Measurements from ENCODE around the gene TK1. TPM values are rescaled to one million over a fixed set of nuclear protein-coding genes. Genes with fewer than 3 reads are reported as not detected.

TK1 gene
- total and polyA plus RNA-seq, 2 donors (not counting 1 experiment from before 2014, with no cell fraction given) = 2.2 to 3.8 TPM

DNA sequence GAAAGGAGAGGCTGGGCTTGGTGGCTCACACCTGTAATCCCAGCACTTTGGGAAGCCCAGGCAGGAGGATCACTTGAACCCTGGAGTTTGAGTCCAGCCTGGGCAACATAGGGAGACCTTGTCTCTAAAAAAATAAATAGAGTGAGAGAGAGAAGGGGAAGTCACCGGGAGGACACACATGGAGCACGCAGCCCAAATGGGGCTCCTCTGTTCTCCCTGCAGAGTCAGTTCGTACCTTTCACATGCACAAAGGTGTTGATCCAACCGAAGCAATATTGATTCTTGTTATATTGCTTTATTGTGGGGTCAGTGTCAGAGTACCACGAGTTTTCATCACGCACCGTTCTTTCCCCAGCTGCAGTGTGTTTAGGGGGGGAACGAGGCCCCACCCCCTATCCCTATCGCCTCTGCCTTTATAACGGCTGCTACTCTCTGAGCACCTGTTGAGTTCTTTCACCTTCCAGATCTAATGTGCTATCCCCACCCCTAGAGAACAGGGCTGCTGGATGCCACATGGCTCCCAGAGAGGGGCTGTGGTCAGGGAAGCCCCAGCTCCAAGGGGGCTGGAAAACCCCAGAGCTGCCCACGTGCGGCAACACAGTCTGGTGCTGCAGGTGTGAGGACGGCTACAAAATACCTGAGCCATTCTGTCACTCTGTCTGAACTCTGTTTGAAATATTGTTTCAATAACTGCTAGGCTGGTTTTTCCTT lies 43.6 kb upstream of the TK1 start:
- H3K9ac ChIP-seq (ENCODE audit: low read length) = no peak overlapping the region
- CTCF ChIA-PET = no interaction called here
- peaks cover 0 to 65% (median 25%) of the 10 kb centered on the region in 4 experiments for H3K27me3 ChIP-seq (replicated peaks in 1 of 4; ENCODE audit: control extremely low read depth in 1 of 4, control insufficient read depth in 3 of 4, insufficient read depth in 4 of 4, low read length in 3 of 4)
- ATAC-seq (ENCODE audit: low read depth) (no peak), DNase-seq (peak; percentile 31)
- H3K4me3 ChIP-seq (ENCODE audit: control extremely low read depth in 1 of 5, extremely low read depth in 1 of 5, insufficient read depth in 1 of 5, low read depth in 2 of 5, low read length in 4 of 5) = no peak overlapping the region
- H4K20me1 ChIP-seq (ENCODE audit: control insufficient read depth, insufficient read depth, low read length, poor library complexity, severe bottlenecking) = no peaks in the 10 kb centered on the region
- POLR2A ChIA-PET = no interaction called here
- no peak overlapping the region for H3K27ac ChIP-seq (ENCODE audit: low read length in 2 of 2)
- H3K4me3 Mint-ChIP-seq = peak overlapping the region; percentile 37
- H3K4me1 ChIP-seq (ENCODE audit: control insufficient read depth in 2 of 2, insufficient read depth in 2 of 2, low read length in 2 of 2) = peaks cover 22 to 25% of the 10 kb centered on the region in 2 donors
- intact Hi-C loops (cut with micrococcal nuclease) = no loop called here
- H3K4me2 ChIP-seq (replicated peaks; ENCODE audit: low read depth, low read length, poor library complexity, severe bottlenecking) = no peak overlapping the region
- no peak for TF ChIP-seq CTCF (IDR thresholded peaks at IDR 0.05)
- TF ChIP-seq EZH2 (IDR thresholded peaks at IDR 0.05; ENCODE audit: borderline replicate concordance, insufficient read depth, low read depth, low read length, poor library complexity, severe bottlenecking) = no peak
- H3K27me3 Mint-ChIP-seq = peaks cover 21% of the 10 kb centered on the region
- no peak overlapping the region for H2AFZ ChIP-seq (ENCODE audit: insufficient read depth, low read depth, low read length, poor library complexity, severe bottlenecking)
- H3K4me1 Mint-ChIP-seq = peaks cover 15% of the 10 kb centered on the region
- H3K9me3 ChIP-seq (ENCODE audit: control extremely low read depth in 1 of 3, control insufficient read depth in 2 of 3, insufficient read depth in 1 of 3, low read length in 2 of 3) = peaks cover 0 to 14% (median 0%) of the 10 kb centered on the region in 3 donors
- H3K36me3 ChIP-seq (replicated peaks in 1 of 2; ENCODE audit: control extremely low read depth in 1 of 2, control insufficient read depth in 1 of 2, extremely low read depth in 1 of 2, insufficient read depth in 2 of 2, low read length in 1 of 2) = no peaks in the 10 kb centered on the region
- no peaks in the 10 kb centered on the region for H3K9me3 Mint-ChIP-seq (ENCODE audit: insufficient read depth)
- WGBS (ENCODE audit: insufficient coverage) = 70% methylated on average over 7 of the region's 13 CpGs
- no peak overlapping the region for H3K27ac Mint-ChIP-seq
- no peaks in the 10 kb centered on the region for H3K79me2 ChIP-seq (ENCODE audit: control insufficient read depth, insufficient read depth, low read length)

- intact Hi-C loops (cut with micrococcal nuclease) = no loop called here
- Histone ChIP-seq H4K20me1 (ENCODE audit: control insufficient read depth, insufficient read depth, low read length, poor library complexity, severe bottlenecking) (no peaks in the 10 kb centered on the region), H3K4me2 (replicated peaks; ENCODE audit: low read depth, low read length, poor library complexity, severe bottlenecking) (no peak overlapping the region), H3K27ac (ENCODE audit: low read length in 2 of 2) (no peak overlapping the region), H3K27me3 (replicated peaks in 1 of 4; ENCODE audit: control extremely low read depth in 1 of 4, control insufficient read depth in 3 of 4, insufficient read depth in 4 of 4, low read length in 3 of 4) (peaks cover 0 to 57% (median 24%) of the 10 kb centered on the region in 4 experiments), H3K4me1 (ENCODE audit: control insufficient read depth in 2 of 2, insufficient read depth in 2 of 2, low read length in 2 of 2) (peaks cover 22 to 25% of the 10 kb centered on the region in 2 donors), H3K4me3 (ENCODE audit: control extremely low read depth in 1 of 5, extremely low read depth in 1 of 5, insufficient read depth in 1 of 5, low read depth in 2 of 5, low read length in 4 of 5) (no peak overlapping the region), H2AFZ (ENCODE audit: insufficient read depth, low read depth, low read length, poor library complexity, severe bottlenecking) (no peak overlapping the region), H3K79me2 (ENCODE audit: control insufficient read depth, insufficient read depth, low read length) (no peaks in the 10 kb centered on the region), H3K9me3 (ENCODE audit: control extremely low read depth in 1 of 3, control insufficient read depth in 2 of 3, insufficient read depth in 1 of 3, low read length in 2 of 3) (peaks cover 0 to 14% (median 0%) of the 10 kb centered on the region in 3 donors), H3K36me3 (replicated peaks in 1 of 2; ENCODE audit: control extremely low read depth in 1 of 2, control insufficient read depth in 1 of 2, extremely low read depth in 1 of 2, insufficient read depth in 2 of 2, low read length in 1 of 2) (no peaks in the 10 kb centered on the region), H3K9ac (ENCODE audit: low read length) (no peak overlapping the region)
- DNase-seq = no peak
- H3K4me3 Mint-ChIP-seq = no peak overlapping the region
- ChIA-PET POLR2A (no interaction called here), CTCF (interaction anchor here (0.6 kb wide), 1 partner anchor 112 kb away, joined by 3 read pairs; no protein-coding TSS in a partner anchor)
- no peak for ATAC-seq (ENCODE audit: low read depth)
- H3K27ac Mint-ChIP-seq = no peak overlapping the region
- 44% methylated on average over 3 of the region's 4 CpGs for WGBS (ENCODE audit: insufficient coverage)
- no peak for TF ChIP-seq EZH2 (IDR thresholded peaks at IDR 0.05; ENCODE audit: borderline replicate concordance, insufficient read depth, low read depth, low read length, poor library complexity, severe bottlenecking)
- no peak for TF ChIP-seq CTCF (IDR thresholded peaks at IDR 0.05)
- H3K4me1 Mint-ChIP-seq = peaks cover 15% of the 10 kb centered on the region
- no peaks in the 10 kb centered on the region for H3K9me3 Mint-ChIP-seq (ENCODE audit: insufficient read depth)
- H3K27me3 Mint-ChIP-seq = peaks cover 18% of the 10 kb centered on the region
These were observed 41.3 kb upstream of the TK1 start for GRCh38 chr17:78228176-78228575.
